ENCODE data around the gene NOL9.
"Not testable (repeated sequence)": the region's sequence is repeated elsewhere in the genome, so short reads cannot be mapped to it uniquely, and the experiment has no call there.

Gene NOL9

GRCh38 chr1:6570987-6571386 is 16.7 kb upstream of the NOL9 start:
- DNase-seq, result no peak

- no peak for DNase-seq
Measured at GRCh38 chr1:6570100-6570499, 15.8 kb upstream of the NOL9 start.

- DNase-seq, result no peak
Measured at GRCh38 chr1:6569033-6569432, 14.7 kb upstream of the NOL9 start.

- no peak for DNase-seq
Measured at GRCh38 chr1:6560267-6560666, 6.0 kb upstream of the NOL9 start.

- not testable (repeated sequence) for DNase-seq
Measured at GRCh38 chr1:6559161-6559560, 4.8 kb upstream of the NOL9 start.

GRCh38 chr1:6557597-6557996 is 3.3 kb upstream of the NOL9 start:
- DNase-seq, result no peak

- DNase-seq, result peak; percentile 21
Measured at GRCh38 chr1:6554907-6555778, 830 bp upstream of the NOL9 start, which contains the start of gene TAS1R1. TAS1R1 (plus strand) TSS chr1:6555307; CDS start chr1:6555374, 67 bp downstream.

- peak; percentile 32 for DNase-seq
Measured at GRCh38 chr1:6547301-6547700, 7.0 kb downstream of the NOL9 start.

GRCh38 chr1:6546326-6546725 is 8.0 kb downstream of the NOL9 start:
- DNase-seq, result no peak

- DNase-seq, result peak; percentile 12
Measured at GRCh38 chr1:6545276-6546112, 8.8 kb downstream of the NOL9 start.

GRCh38 chr1:6544831-6545230 is 9.5 kb downstream of the NOL9 start:
- peak; percentile 75 for DNase-seq

- peak; percentile 91 for DNase-seq
Measured at GRCh38 chr1:6538956-6539355, 15.4 kb downstream of the NOL9 start.

GRCh38 chr1:6536291-6536690 is 18.0 kb downstream of the NOL9 start:
- DNase-seq, result no peak

- no peak for DNase-seq
Measured at GRCh38 chr1:6535214-6535613, 19.1 kb downstream of the NOL9 start.

GRCh38 chr1:6534248-6534822 is 20.0 kb downstream of the NOL9 start:
- DNase-seq, result no peak

GRCh38 chr1:6531996-6532395 is 22.3 kb downstream of the NOL9 start:
- no peak for DNase-seq

- no peak for DNase-seq
Measured at GRCh38 chr1:6530504-6531160, 23.7 kb downstream of the NOL9 start.

GRCh38 chr1:6528492-6528891 is 25.8 kb downstream of the NOL9 start:
- DNase-seq, result no peak

GRCh38 chr1:6526316-6526715 is 28.0 kb downstream of the NOL9 start:
- DNase-seq, result no peak

- DNase-seq, result peak; percentile 46
Measured at GRCh38 chr1:6523566-6523965, 30.7 kb downstream of the NOL9 start.

- peak; percentile 17 for DNase-seq
Measured at GRCh38 chr1:6521536-6521935, 32.8 kb downstream of the NOL9 start.

GRCh38 chr1:6519935-6520671 is 34.2 kb downstream of the NOL9 start:
- DNase-seq, result peak; percentile 77
